Endothelial cell (in vitro differentiated cells): ENCODE results near the gene VPS50. TPM values are rescaled to one million over a fixed set of nuclear protein-coding genes. Genes with fewer than 3 reads are reported as not detected.

Experiments
- DNase-seq: peaks from one replicate; pipeline ENCODE4 v3.0.0; 2021; ENCODE audit warnings: low spot score
- H3K27ac Mint-ChIP-seq: one replicate; pipeline ENCODE4 v1.8.0; 2021; ENCODE audit warnings: mixed read lengths, inconsistent platforms; ENCODE audit not compliant: unreplicated experiment
- H3K27me3 Mint-ChIP-seq: one replicate; pipeline ENCODE4 v1.8.0; 2021; ENCODE audit warnings: mild to moderate bottlenecking, moderate library complexity, mixed read lengths, inconsistent platforms; ENCODE audit not compliant: unreplicated experiment
- H3K36me3 Mint-ChIP-seq: one replicate; pipeline ENCODE4 v1.8.0; 2021; ENCODE audit warnings: mild to moderate bottlenecking, low read depth, mixed read lengths, inconsistent platforms; ENCODE audit not compliant: unreplicated experiment
- H3K4me1 Mint-ChIP-seq: one replicate; pipeline ENCODE4 v1.8.0; 2021; ENCODE audit warnings: mild to moderate bottlenecking, mixed read lengths, inconsistent platforms; ENCODE audit not compliant: unreplicated experiment
- H3K4me3 Mint-ChIP-seq: one replicate; pipeline ENCODE4 v1.8.0; 2021; ENCODE audit warnings: mild to moderate bottlenecking, mixed read lengths, inconsistent platforms; ENCODE audit not compliant: unreplicated experiment
- H3K9me3 Mint-ChIP-seq: one replicate; pipeline ENCODE4 v1.8.0; 2021; ENCODE audit warnings: mixed read lengths, inconsistent platforms; ENCODE audit not compliant: unreplicated experiment
- total RNA-seq: library from RNA; stranded (reverse); fragmentation: NEBNext Ultra II Directional; extraction: Animal tissue kit (Norgen Biotek cat#: 25700); gene quantifications from one replicate; pipeline ENCODE4 v1.2.1, GENCODE V29; 2021; ENCODE audit not compliant: unreplicated experiment
- TF ChIP-seq, protein P1 (sequence below): fragments of 200-600 bp; sonication (generic); IDR thresholded peaks from one replicate; pipeline ENCODE4 v1.5.0; 2021; ENCODE audit warnings: antibody characterized with exemption; ENCODE audit not compliant: unreplicated experiment

VPS50 gene
- total RNA-seq, 1 donor from 2014 or later = 20.6 TPM

DNA sequence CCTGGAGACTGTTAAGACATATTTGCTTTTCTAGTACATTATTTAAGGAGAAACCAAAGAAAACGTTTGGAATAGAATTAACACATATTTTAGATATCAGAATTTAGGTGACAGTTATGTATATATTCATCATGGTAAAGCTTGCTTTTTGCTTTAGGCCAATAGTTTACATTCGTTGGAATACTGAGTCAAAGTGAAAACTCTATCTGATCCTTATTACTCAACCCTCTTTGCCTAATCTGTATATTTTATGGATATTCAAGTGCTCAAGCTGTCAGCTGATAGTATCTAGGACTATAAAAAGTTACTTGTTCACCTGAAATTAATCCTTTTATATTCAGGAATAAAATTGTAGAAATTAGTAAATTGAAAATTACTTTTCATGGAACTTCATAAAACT lies 61.1 kb downstream of the VPS50 start:
- H3K4me3 Mint-ChIP-seq = no peak overlapping the region
- H3K9me3 Mint-ChIP-seq = no peaks in the 10 kb centered on the region
- no peaks in the 10 kb centered on the region for H3K27me3 Mint-ChIP-seq
- DNase-seq = no peak
- no peaks in the 10 kb centered on the region for H3K36me3 Mint-ChIP-seq
- no peak overlapping the region for H3K27ac Mint-ChIP-seq
- TF ChIP-seq, protein P1, sequence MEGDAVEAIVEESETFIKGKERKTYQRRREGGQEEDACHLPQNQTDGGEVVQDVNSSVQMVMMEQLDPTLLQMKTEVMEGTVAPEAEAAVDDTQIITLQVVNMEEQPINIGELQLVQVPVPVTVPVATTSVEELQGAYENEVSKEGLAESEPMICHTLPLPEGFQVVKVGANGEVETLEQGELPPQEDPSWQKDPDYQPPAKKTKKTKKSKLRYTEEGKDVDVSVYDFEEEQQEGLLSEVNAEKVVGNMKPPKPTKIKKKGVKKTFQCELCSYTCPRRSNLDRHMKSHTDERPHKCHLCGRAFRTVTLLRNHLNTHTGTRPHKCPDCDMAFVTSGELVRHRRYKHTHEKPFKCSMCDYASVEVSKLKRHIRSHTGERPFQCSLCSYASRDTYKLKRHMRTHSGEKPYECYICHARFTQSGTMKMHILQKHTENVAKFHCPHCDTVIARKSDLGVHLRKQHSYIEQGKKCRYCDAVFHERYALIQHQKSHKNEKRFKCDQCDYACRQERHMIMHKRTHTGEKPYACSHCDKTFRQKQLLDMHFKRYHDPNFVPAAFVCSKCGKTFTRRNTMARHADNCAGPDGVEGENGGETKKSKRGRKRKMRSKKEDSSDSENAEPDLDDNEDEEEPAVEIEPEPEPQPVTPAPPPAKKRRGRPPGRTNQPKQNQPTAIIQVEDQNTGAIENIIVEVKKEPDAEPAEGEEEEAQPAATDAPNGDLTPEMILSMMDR = no peak
- H3K4me1 Mint-ChIP-seq = no peaks in the 10 kb centered on the region

DNA sequence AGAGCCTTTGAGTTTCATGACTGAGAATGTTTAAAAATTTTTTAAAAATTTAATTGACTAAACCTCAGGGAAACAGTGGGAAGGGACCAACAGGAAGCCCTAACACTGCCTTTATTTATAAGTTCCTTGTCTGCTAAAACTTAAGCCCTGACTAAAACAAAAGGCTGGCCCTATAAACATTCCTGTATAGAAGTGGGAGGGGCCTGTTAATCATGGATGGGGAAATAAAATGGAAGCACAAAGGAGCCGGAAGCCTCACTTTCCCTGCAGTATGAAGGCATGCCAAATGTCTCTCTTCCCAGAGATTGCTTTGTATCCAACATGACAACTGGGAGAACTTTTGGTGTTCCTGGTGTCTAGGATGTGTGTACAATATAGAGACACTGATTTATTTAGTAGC lies 66.0 kb downstream of the VPS50 start:
- TF ChIP-seq, protein P1 = no peak
- Mint-ChIP-seq H3K4me3 (no peak overlapping the region), H3K9me3 (no peaks in the 10 kb centered on the region), H3K36me3 (no peaks in the 10 kb centered on the region), H3K4me1 (no peaks in the 10 kb centered on the region), H3K27me3 (no peaks in the 10 kb centered on the region), H3K27ac (no peak overlapping the region)
- DNase-seq = no peak

DNA sequence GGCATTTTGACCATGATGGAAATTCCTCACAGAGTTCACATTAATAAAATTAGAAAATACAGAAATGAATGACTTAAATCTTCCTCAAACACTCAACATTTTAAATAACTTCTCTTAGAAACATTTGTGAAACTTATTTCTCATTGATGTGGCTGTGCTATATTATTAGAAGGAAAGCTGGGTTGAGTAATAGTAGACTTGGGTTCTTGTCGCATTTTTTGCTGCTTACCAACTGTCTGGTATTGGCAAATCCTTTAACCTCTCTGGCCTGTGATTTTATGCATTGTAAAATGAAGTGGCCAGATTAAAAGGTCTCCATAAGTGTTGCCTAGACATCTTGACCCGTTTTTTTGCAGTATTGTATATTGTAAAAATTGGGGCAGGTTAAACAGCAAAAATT lies 66.5 kb downstream of the VPS50 start:
- Mint-ChIP-seq H3K27ac (no peak overlapping the region), H3K4me3 (no peak overlapping the region), H3K9me3 (no peaks in the 10 kb centered on the region), H3K27me3 (no peaks in the 10 kb centered on the region), H3K36me3 (no peaks in the 10 kb centered on the region), H3K4me1 (no peaks in the 10 kb centered on the region)
- DNase-seq = no peak
- TF ChIP-seq, protein P1 = no peak

DNA sequence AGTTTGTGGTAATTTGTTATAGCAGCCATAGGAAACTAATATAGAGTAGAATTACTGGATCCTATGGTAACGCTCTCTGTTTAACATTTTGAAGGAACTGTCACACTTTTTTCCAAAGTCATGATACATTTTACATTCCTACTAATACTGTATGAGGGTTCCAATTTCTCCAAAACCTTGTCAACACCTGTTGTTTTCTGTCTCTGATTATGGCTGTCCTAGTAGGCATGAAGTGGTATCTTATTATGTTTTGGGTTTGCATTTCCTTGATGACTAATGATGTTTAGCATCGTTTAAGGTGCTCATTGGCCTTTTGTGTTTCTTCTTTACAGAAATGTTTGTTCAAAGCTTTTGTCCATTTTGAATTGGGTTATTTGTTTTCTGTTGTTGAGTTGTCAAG lies 69.6 kb downstream of the VPS50 start:
- Mint-ChIP-seq H3K9me3 (no peaks in the 10 kb centered on the region), H3K4me3 (no peak overlapping the region), H3K27ac (no peak overlapping the region), H3K36me3 (no peaks in the 10 kb centered on the region), H3K27me3 (no peaks in the 10 kb centered on the region), H3K4me1 (no peaks in the 10 kb centered on the region)
- no peak for DNase-seq
- TF ChIP-seq, protein P1 = no peak

DNA sequence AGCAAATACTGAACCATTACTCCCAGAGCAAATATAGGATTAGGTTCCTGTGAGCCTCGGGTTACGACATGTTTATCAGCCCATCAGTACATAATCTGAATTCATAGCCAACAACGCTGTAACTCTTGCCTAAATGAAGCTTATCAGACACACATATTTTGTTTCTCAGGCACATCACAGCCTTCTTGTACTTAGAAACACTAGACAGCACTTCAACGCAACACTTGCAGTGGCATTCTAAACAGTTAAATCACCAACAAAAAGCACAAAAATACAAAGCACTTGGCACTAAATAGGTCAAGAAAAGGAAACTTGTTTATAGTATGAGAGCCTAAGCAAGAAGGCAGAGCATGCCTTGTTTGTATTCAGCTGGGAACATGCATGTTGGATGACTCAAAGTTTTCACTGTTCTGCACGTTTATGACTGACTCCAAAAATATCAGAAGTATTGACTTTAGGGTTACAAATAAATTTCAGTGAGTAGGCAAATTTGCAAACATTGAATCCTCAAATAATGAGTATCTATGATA lies 75.0 kb downstream of the VPS50 start:
- H3K27ac Mint-ChIP-seq = no peak overlapping the region

More for the DNA sequence above, 75.0 kb downstream of the VPS50 start:
- Mint-ChIP-seq H3K27me3 (no peaks in the 10 kb centered on the region), H3K9me3 (no peaks in the 10 kb centered on the region), H3K36me3 (no peaks in the 10 kb centered on the region), H3K4me1 (no peaks in the 10 kb centered on the region), H3K4me3 (no peak overlapping the region)
- TF ChIP-seq, protein P1 = no peak
- no peak for DNase-seq
